Measurements from ENCODE around the gene ANXA1. TPM values are rescaled to one million over a fixed set of nuclear protein-coding genes. Genes with fewer than 3 reads are reported as not detected.
"Not testable (repeated sequence)": the region's sequence is repeated elsewhere in the genome, so short reads cannot be mapped to it uniquely, and the experiment has no call there.

Gene ANXA1
- total RNA-seq, 1 donor from 2014 or later, result 309 TPM

DNA sequence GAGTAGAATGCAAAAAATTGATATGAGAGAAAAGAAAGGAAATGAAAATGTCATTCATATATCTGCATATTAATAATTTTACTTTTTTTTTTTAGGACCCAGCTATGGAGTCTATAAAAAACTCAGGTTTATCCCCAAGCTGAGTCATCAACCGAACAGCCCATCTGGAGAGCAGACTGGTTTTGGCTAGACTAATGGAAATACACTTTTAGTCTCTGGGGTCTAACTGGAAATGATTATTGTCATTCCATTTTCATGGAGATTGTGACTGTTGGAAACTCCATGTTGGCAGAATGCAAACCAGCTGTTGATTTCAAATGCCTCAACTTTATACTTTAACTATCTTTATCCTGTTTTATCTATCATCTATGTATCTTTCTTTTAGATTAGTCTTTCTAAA, 28.7 kb downstream of the ANXA1 start:
- H3K4me3 ChIP-seq (ENCODE audit: low read depth, low read length), result no peak overlapping the region
- TF ChIP-seq, protein P1, sequence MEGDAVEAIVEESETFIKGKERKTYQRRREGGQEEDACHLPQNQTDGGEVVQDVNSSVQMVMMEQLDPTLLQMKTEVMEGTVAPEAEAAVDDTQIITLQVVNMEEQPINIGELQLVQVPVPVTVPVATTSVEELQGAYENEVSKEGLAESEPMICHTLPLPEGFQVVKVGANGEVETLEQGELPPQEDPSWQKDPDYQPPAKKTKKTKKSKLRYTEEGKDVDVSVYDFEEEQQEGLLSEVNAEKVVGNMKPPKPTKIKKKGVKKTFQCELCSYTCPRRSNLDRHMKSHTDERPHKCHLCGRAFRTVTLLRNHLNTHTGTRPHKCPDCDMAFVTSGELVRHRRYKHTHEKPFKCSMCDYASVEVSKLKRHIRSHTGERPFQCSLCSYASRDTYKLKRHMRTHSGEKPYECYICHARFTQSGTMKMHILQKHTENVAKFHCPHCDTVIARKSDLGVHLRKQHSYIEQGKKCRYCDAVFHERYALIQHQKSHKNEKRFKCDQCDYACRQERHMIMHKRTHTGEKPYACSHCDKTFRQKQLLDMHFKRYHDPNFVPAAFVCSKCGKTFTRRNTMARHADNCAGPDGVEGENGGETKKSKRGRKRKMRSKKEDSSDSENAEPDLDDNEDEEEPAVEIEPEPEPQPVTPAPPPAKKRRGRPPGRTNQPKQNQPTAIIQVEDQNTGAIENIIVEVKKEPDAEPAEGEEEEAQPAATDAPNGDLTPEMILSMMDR (conservative IDR thresholded peaks at IDR 0.05; ENCODE audit: low read depth, low read length), result no peak
- DNase-seq (ENCODE audit: low read depth), result no peak

DNA sequence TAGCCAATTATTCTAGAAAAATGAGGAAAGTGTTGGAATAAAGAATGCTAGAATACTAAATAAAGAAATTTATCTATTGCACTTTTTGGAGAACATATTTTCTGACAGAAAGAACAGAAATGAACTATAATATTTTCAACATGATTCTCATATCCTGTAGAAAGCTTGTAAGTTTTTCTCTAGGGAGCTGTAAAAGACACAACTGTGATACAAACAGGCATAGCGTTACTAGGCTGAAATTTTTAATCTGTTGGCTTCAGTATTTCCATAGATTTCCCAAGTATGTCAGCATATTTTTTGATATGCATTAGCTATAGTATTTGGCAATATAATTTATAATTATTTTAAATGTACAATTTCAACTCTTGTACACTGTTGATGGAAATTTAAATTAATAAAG, 31.3 kb downstream of the ANXA1 start:
- no peak for DNase-seq (ENCODE audit: low read depth)
- TF ChIP-seq, protein P1 (conservative IDR thresholded peaks at IDR 0.05; ENCODE audit: low read depth, low read length), result no peak

DNA sequence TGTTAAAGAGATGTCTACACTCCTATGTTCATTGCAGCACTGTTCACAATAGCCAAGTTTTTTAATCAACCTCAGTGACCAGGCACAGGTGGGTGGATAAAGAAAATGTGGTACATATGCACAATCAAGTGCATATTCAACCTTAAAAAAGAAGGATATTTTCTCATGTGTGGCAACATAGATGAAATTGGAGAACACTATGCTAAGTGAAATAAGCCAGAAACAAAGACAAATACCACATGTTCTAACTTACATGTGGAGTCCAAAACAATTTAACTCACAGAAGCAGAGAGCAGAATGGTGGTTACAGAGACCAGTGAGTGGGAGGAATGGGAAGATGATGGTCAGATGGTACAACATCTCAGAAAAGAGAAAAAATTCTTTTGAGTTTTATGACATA, 31.8 kb downstream of the ANXA1 start:
- H3K4me3 ChIP-seq (ENCODE audit: low read depth, low read length), result no peak overlapping the region
- no peak for DNase-seq (ENCODE audit: low read depth)
- TF ChIP-seq, protein P1 (conservative IDR thresholded peaks at IDR 0.05; ENCODE audit: low read depth, low read length), result no peak

More for the DNA sequence above, 31.3 kb downstream of the ANXA1 start:
- H3K4me3 ChIP-seq (ENCODE audit: low read depth, low read length), result no peak overlapping the region

DNA sequence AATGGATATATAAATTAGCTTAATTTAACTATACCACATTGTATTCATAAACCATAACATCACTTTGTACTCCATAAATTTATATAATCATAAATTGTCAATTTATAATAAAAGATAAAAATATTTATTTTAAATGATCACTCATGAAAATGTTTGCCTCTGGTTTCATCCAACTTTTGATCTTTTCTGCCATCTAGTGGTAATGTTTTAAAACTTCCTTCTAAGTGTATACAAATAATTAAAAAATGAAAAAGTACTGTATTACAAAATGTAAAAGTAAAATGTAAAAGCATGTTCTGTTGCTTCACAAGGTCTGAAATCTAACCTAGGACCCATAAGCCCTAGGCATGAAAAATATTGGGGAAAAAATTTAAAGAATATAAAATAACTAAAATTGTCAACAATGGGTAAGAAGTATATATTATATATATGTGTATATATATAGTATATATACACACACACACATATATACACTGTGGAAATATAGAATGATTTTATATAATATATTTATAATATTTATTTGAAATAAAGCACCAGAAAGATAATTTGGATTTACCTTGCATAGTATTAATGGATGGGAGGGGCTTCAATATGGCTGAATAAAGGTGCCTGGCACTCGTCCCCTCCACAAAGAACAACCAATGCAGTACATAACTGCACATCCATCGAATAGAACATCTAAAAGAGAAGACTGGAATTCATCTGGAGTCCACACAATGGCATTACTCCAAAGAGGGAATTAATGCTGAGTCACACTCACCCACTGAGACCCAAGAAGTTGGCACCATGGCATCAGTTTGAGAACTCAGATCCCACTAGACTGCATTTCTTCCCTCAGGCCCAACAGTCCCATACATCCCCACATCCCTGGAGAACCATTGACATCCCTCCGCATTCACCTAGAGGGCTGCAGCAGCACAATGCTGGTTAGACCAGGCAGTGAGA, 32.5 kb downstream of the ANXA1 start:
- TF ChIP-seq, protein P1 (conservative IDR thresholded peaks at IDR 0.05; ENCODE audit: low read depth, low read length), result no peak
- H3K4me3 ChIP-seq (ENCODE audit: low read depth, low read length), result no peak overlapping the region
- DNase-seq (ENCODE audit: low read depth), result no peak

DNA sequence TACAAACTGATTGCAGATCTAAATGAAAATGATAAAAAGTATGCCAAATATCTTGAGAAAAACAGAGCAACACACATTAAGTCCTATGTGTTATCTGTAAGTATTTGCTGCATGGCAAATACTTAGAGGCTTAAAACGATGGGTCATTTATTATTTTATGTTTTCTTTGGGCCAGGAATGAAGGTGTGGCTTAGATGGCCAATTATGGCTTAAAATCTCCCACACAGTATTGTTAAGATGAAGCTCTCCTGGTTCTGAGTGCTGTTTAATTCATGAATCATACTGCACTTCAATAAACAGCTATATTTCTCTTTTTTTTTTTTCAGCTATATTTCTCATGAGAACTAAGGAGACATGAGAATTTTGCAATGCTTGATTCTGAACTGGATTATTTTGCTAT, 39.4 kb downstream of the ANXA1 start:
- DNase-seq (ENCODE audit: low read depth); H3K4me3 ChIP-seq (ENCODE audit: low read depth, low read length): not testable (repeated sequence)

DNA sequence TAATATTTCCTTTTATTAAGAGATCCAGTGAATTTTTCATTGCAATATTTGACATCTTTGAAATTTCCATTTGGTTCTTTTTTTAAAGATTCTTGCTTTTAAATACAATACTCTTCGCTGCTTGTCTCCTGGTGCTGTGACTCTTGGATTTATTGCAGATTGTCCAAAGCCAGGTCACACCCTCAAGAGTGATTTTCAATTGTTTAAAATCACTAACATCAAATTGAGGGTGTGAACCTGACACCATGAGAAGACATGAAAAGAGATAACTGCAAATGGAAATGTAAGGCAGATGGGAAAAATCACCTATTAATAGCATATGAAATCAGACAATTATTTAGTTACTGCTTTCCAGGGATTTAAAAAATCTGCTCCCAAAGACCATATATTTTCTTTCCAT, 42.6 kb downstream of the ANXA1 start:
- no peak overlapping the region for H3K4me3 ChIP-seq (ENCODE audit: low read depth, low read length)
- no peak for DNase-seq (ENCODE audit: low read depth)
- TF ChIP-seq, protein P1 (conservative IDR thresholded peaks at IDR 0.05; ENCODE audit: low read depth, low read length), result no peak

DNA sequence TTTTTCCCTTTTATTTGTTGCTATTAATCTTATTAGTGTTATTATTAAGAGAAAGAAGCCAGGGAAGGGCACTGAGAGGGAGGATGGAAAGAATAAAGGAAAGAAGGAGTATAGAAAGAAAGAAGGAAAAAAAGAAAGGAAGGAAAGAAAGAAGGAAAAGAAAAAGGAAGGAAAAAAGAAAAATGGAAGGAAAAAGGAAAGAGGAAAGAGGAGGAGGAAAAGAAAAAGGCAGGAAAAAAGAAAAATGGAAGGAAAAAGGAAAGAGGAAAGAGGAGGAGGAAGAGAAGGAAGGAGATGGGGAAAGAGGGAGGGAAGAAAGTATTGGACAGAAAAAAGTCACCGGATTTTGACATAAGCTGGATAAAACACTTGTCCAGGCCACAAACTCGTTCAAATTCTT, 47.8 kb downstream of the ANXA1 start:
- DNase-seq (ENCODE audit: low read depth), result no peak

More for the DNA sequence above, 47.8 kb downstream of the ANXA1 start:
- no peak overlapping the region for H3K4me3 ChIP-seq (ENCODE audit: low read depth, low read length)
- TF ChIP-seq, protein P1 (conservative IDR thresholded peaks at IDR 0.05; ENCODE audit: low read depth, low read length), result no peak
